Astrocyte of the spinal cord (primary cell): ENCODE measurements around the gene ARL6.

Experiments used
- DNase-seq: peaks from one replicate; pipeline ENCODE4 v3.0.0; 2011; ENCODE audit warnings: low read depth, low spot score
- H3K4me3 ChIP-seq: 2 replicates; pipeline ENCODE4 v1.5.1; 2011; ENCODE audit warnings: low read depth, mild to moderate bottlenecking, low read length, moderate library complexity
- in situ Hi-C: cut with HindIII; loops from 2 replicates; pipeline ENCODE4 v1.10.0; 2017; ENCODE audit warnings: low sequenced_read_pairs
- TF ChIP-seq, protein P1 (sequence below): IDR thresholded peaks from 2 replicates; pipeline ENCODE4 v1.5.1; 2012; ENCODE audit warnings: low read depth, mild to moderate bottlenecking, low read length, inconsistent platforms

ARL6 gene

DNA sequence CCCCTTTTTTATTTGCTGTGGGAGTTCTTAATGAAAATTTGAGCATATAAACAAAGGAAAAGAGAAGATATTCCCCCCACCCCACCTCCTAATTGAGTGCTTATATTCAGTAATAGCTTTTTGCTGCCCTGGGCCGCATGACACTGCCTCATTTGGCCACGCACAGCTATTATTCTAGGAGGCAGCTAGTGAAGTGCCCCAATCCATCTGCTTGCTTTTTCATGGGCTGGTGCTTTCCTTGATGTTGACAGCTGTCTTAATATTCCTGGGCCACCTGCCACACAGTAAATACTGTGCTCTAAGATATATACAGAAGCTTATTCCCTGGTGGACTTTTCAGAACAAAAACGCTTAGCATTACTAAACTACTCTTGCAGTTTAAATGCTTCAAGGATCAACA is 53.4 kb downstream of the ARL6 start:
- TF ChIP-seq, protein P1, sequence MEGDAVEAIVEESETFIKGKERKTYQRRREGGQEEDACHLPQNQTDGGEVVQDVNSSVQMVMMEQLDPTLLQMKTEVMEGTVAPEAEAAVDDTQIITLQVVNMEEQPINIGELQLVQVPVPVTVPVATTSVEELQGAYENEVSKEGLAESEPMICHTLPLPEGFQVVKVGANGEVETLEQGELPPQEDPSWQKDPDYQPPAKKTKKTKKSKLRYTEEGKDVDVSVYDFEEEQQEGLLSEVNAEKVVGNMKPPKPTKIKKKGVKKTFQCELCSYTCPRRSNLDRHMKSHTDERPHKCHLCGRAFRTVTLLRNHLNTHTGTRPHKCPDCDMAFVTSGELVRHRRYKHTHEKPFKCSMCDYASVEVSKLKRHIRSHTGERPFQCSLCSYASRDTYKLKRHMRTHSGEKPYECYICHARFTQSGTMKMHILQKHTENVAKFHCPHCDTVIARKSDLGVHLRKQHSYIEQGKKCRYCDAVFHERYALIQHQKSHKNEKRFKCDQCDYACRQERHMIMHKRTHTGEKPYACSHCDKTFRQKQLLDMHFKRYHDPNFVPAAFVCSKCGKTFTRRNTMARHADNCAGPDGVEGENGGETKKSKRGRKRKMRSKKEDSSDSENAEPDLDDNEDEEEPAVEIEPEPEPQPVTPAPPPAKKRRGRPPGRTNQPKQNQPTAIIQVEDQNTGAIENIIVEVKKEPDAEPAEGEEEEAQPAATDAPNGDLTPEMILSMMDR = no peak

DNA sequence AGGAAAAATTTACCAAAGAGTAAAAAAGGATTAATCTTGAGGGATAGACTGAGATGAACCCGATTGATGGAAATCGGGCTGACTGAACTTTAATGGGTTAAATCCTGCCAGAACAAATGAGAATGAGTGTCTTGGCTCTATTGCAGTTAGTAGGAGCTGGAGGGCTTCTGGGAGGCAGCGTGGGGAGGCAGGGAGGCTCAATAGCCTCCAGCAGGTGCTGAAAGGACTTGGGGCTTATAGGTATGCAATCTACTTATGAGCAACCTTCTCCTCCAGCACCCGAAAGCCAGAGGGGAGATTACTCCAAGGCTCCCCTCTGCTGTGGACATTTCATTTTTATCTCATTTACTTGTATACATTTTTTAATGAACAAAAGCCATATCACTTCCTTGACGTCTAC is 56.2 kb downstream of the ARL6 start:
- in situ Hi-C loops = no loop called here
- TF ChIP-seq, protein P1 = no peak
- no peak for DNase-seq
- H3K4me3 ChIP-seq = no peak overlapping the region

More for the DNA sequence above, 53.4 kb downstream of the ARL6 start:
- in situ Hi-C loops = no loop called here
- no peak overlapping the region for H3K4me3 ChIP-seq
- no peak for DNase-seq

DNA sequence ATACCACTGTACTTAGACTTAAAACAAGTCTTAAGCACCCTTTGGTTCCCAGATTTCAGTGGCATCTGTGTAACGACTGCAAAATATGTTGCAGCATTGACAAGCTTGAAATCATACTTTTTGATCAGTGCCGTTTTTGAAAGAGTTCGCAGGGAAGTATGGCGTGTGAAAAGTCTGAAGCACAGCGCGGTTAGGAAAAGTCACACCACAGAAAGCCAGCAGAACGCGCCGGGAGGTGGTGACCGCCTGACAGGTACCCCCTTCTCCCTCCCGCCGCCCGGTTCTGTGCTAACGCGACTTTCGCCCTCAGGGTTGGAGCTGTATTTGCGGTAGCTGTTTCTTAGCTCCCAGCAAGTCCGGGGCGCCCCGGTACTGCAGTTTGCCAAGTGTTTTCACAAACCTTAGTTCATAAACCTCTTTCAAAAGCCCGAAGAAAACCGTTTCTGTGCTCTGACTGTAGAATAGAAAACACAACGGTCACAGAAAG is 56.8 kb downstream of the ARL6 start:
- DNase-seq = peak; percentile 77
- in situ Hi-C loops = no loop called here
- TF ChIP-seq, protein P1 = no peak
- peak overlapping the region; percentile 82 for H3K4me3 ChIP-seq

DNA sequence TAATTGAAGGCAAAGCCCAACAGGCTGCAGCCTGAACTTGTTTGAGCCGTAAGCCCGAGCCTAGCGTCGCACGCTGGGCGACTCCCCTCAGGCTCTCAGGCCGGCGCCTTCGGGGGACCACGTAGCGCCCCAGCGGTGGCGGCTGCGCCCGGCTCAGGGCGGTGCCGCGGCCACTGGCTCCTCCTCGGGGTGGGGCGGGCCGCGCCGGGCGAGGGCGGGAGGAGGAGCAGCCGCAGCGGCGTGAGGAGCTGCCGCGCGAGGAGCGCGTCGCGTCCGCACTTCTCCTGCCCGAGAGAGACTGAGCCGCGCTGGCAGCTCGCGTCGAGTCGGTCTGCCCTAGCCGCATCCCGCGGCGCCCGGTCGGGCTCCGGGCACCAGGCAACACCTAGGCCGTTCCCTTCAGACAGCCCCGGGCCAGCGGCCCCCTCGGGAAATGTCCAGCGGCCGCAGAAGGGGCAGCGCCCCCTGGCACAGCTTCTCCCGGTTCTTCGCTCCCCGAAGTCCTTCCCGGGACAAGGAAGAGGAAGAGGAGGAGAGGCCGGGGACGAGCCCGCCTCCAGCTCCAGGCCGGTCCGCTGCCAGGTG is 57.3 kb downstream of the ARL6 start, which contains the start of gene CRYBG3:
TSS of gene CRYBG3 (plus strand) at position 238 of the 585 bp plus-strand sequence. CDS start at position 434, 196 bp downstream.
- TF ChIP-seq, protein P1 = peak; percentile 54
- DNase-seq = peak; percentile 83
- H3K4me3 ChIP-seq = peak within 1 kb of the TSS; percentile 82
- in situ Hi-C loops = no loop called here

DNA sequence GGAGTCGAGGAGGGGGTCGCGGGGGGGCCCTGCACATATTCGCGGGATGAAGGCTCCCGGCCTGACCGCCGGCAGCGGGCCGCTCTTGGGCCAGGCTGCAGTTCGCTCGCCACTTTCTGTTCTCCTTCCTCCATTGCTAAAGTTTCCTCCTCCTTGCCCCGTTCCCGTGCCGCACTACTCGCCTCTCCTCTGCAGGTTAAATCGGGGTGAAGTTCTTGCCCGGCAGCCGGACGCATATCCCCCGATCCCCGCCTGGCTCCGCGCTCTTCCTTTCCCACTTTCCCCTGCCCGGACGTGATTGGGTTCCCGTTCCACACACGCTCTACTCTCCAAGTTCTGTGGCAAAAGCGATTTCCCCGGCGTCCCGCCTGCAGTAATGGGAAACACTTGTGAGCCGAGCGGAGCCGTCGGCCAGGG is 57.8 kb downstream of the ARL6 start:
- DNase-seq = peak; percentile 68
- H3K4me3 ChIP-seq = peak overlapping the region; percentile 82
- in situ Hi-C loops = no loop called here
- TF ChIP-seq, protein P1 = no peak

DNA sequence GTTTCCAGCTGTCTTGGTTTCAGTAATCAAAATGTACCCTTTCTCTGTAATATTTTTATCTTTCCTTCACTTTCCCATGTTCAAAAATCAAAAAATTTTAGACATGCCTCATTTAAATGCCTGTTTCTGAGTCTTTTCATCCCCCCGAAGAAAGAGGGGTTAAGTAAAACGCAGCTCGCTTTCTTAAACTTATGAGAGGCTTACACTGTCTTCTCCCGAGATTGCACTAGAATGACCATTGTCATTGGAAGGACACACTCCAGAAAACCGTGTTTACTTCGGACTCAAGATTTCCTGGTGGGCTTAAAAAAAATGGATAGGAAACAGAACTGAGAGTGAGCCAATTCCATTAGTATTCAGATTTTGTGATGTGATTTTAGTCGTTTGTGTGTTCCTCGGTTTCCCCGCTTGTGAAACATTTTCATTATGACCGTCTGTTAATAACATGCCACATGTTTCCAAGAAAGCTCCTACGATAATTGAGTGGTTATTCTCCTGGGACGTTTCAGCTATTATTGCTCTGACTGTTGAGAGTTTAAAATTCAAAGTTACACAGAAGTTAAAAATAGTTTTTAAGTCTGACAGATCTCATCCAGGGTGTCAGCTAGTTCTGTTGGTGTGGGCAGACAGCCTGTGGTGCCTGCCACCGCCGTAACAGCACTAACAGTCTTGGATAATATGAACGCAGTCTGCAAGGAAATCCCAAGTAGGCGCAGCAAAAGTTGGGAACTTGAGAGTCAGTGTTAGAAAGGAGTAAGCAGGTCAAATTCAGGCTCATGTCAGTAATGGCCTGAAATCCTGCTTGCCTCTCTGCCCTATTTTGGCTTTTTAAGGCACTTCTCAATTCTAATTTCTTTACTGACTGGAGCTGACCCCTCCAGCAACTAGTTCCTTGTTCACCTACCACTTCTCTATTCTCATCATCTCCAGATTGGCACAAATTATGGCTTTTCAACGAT is 58.8 kb downstream of the ARL6 start:
- no peak for DNase-seq
- H3K4me3 ChIP-seq = peak overlapping the region; percentile 82
- in situ Hi-C loops = no loop called here
- TF ChIP-seq, protein P1 = no peak
